Keratinocyte (primary cell): ENCODE measurements around the gene TRIML1. TPM values are rescaled to one million over a fixed set of nuclear protein-coding genes. Genes with fewer than 3 reads are reported as not detected.

Experiments
- DNase-seq: peaks from one replicate; pipeline ENCODE4 v3.0.0-alpha.2; 2011; ENCODE audit warnings: low read depth, missing footprints, low spot score
- FAIRE-seq: peaks from 2 replicates; lab custom pipeline; 2011; peaks lifted over from hg19 to GRCh38; lab: Jason Lieb, UNC
- H2AFZ ChIP-seq: 2 replicates; pipeline ENCODE4 v1.6.0; 2012; ENCODE audit warnings: low read length, control low read depth, inconsistent platforms; ENCODE audit not compliant: control insufficient read depth
- H3K27ac ChIP-seq: 2 replicates; pipeline ENCODE4 v1.5.1; 2011; ENCODE audit warnings: low read length; ENCODE audit not compliant: control insufficient read depth, insufficient read depth
- H3K27me3 ChIP-seq: 3 replicates; pipeline ENCODE4 v1.6.0; 2011; ENCODE audit warnings: low read length; ENCODE audit not compliant: control insufficient read depth, insufficient read depth; ENCODE audit errors: extremely low read depth
- H3K36me3 ChIP-seq, 2 experiments: 2 replicates in 1 of 2; 3 replicates in 1 of 2; pipeline ENCODE4 v1.5.1; 2011; ENCODE audit warnings: low read length in 2 of 2, mild to moderate bottlenecking in 1 of 2; ENCODE audit not compliant: control insufficient read depth in 2 of 2, insufficient read depth in 2 of 2; ENCODE audit errors: extremely low read depth in 1 of 2
- H3K4me1 ChIP-seq: 3 replicates; pipeline ENCODE4 v1.5.1; 2011; ENCODE audit warnings: low read length; ENCODE audit not compliant: control insufficient read depth, insufficient read depth; ENCODE audit errors: extremely low read depth
- H3K4me2 ChIP-seq: 3 replicates; pipeline ENCODE4 v1.6.0; 2011; ENCODE audit warnings: low read depth, low read length; ENCODE audit not compliant: control insufficient read depth, insufficient read depth; ENCODE audit errors: extremely low read depth
- H3K4me3 ChIP-seq, 3 experiments: fragments of 200-600 bp in 1 of 3; sonication (generic) in 1 of 3; 2 replicates in 2 of 3; 3 replicates in 1 of 3; pipeline ENCODE4 v1.5.1; 2011 to 2016; ENCODE audit warnings: low read length in 3 of 3, mild to moderate bottlenecking in 3 of 3, control low read depth in 2 of 3, inconsistent platforms in 1 of 3, low read depth in 1 of 3, mixed read lengths in 1 of 3, mixed run types in 1 of 3, moderate library complexity in 1 of 3; ENCODE audit not compliant: control insufficient read depth in 2 of 3, insufficient read depth in 2 of 3; ENCODE audit errors: extremely low read depth in 1 of 3
- H3K79me2 ChIP-seq: 2 replicates; pipeline ENCODE4 v1.6.0; 2012; ENCODE audit warnings: low read length; ENCODE audit not compliant: control insufficient read depth, insufficient read depth
- H3K9ac ChIP-seq: 3 replicates; pipeline ENCODE4 v1.6.0; 2011; ENCODE audit warnings: low read length; ENCODE audit not compliant: control insufficient read depth, insufficient read depth; ENCODE audit errors: extremely low read depth
- H3K9me1 ChIP-seq: 3 replicates; pipeline ENCODE4 v1.6.0; 2011; ENCODE audit warnings: low read length; ENCODE audit not compliant: control insufficient read depth, insufficient read depth; ENCODE audit errors: extremely low read depth
- H3K9me3 ChIP-seq: 2 replicates; pipeline ENCODE4 v1.5.1; 2012; ENCODE audit warnings: low read depth, low read length; ENCODE audit not compliant: control insufficient read depth
- H4K20me1 ChIP-seq: 3 replicates; pipeline ENCODE4 v1.6.0; 2011; ENCODE audit warnings: low read length; ENCODE audit not compliant: control insufficient read depth, insufficient read depth; ENCODE audit errors: extremely low read depth
- CTCF ChIP-seq, 3 experiments: IDR thresholded peaks in 1 of 3; conservative IDR thresholded peaks in 1 of 3; optimal IDR thresholded peaks in 1 of 3; 2 replicates in 2 of 3; 3 replicates in 1 of 3; pipeline versions ENCODE3 to v1.5.1; 2011; ENCODE audit warnings: low read length in 3 of 3, mild to moderate bottlenecking in 3 of 3, moderate library complexity in 2 of 3, control low read depth in 1 of 3, inconsistent platforms in 1 of 3; ENCODE audit not compliant: insufficient read depth in 2 of 3; ENCODE audit errors: extremely low read depth in 1 of 3
- EZH2 ChIP-seq: IDR thresholded peaks from one replicate; pipeline ENCODE4 v1.6.1; 2012; ENCODE audit warnings: inconsistent platforms, mild to moderate bottlenecking, low read length, moderate library complexity
- dilution Hi-C: fragments of 300-500 bp; cut with MboI; formaldehyde crosslinking; loops from one replicate; pipeline ENCODE4 v1.7.0; 2020; ENCODE audit warnings: low sequenced_read_pairs; ENCODE audit not compliant: extremely low pct_ligation_motif_present
- polyA plus RNA-seq, 5 experiments: library from polyadenylated mRNA; depleted of rRNA in 3 of 5; stranded (reverse) in 3 of 5; stranded (forward) in 1 of 5; unstranded in 1 of 5; fragments of >200 nt; gene quantifications; 1 replicate in 1 of 5; 2 replicates in 3 of 5; 3 replicates in 1 of 5; pipeline versions ENCODE4 v1.2.1 to v1.2.3, GENCODE V29; 2011 to 2012; ENCODE audit warnings: missing spikeins in 2 of 5, low read depth in 1 of 5, low replicate concordance in 1 of 5

The TRIML1 gene
- polyA plus RNA-seq, 1 donor (not counting 4 experiments of a cell fraction or from before 2014, with no cell fraction given) = not detected

GRCh38 chr4:188139671-188140070 is 430 bp downstream of the TRIML1 start:
- H3K79me2 ChIP-seq = no peaks in the 10 kb centered on the region
- no peaks in the 10 kb centered on the region for H3K27me3 ChIP-seq
- dilution Hi-C loops = no loop called here
- H3K9me3 ChIP-seq = no peaks in the 10 kb centered on the region
- no peaks in the 10 kb centered on the region for H3K36me3 ChIP-seq
- H3K4me2 ChIP-seq = no peak overlapping the region
- H3K27ac ChIP-seq = no peak overlapping the region
- no peak overlapping the region for H3K4me3 ChIP-seq
- TF ChIP-seq CTCF (optimal IDR thresholded peaks at IDR 0.05 in 1 of 3, IDR thresholded peaks at IDR 0.05 in 1 of 3, conservative IDR thresholded peaks at IDR 0.05 in 1 of 3; ENCODE audit: extremely low read depth in 1 of 3, insufficient read depth in 2 of 3, low read length in 3 of 3) (no peak), EZH2 (no peak)
- FAIRE-seq (no peak), DNase-seq (no peak)
- no peak overlapping the region for H2AFZ ChIP-seq
- H3K9me1 ChIP-seq = no peaks in the 10 kb centered on the region
- H4K20me1 ChIP-seq = no peaks in the 10 kb centered on the region
- no peak overlapping the region for H3K9ac ChIP-seq
- H3K4me1 ChIP-seq = no peaks in the 10 kb centered on the region

- Histone ChIP-seq H3K9ac (no peak overlapping the region), H3K4me3 (no peak overlapping the region), H3K27ac (no peak overlapping the region), H3K4me2 (no peak overlapping the region), H3K36me3 (no peaks in the 10 kb centered on the region), H3K9me1 (no peaks in the 10 kb centered on the region), H3K27me3 (no peaks in the 10 kb centered on the region), H2AFZ (no peak overlapping the region), H3K4me1 (no peaks in the 10 kb centered on the region), H3K9me3 (no peaks in the 10 kb centered on the region), H3K79me2 (no peaks in the 10 kb centered on the region), H4K20me1 (no peaks in the 10 kb centered on the region)
- FAIRE-seq = no peak
- no peak for TF ChIP-seq CTCF (optimal IDR thresholded peaks at IDR 0.05 in 1 of 3, IDR thresholded peaks at IDR 0.05 in 1 of 3, conservative IDR thresholded peaks at IDR 0.05 in 1 of 3; ENCODE audit: extremely low read depth in 1 of 3, insufficient read depth in 2 of 3, low read length in 3 of 3)
- TF ChIP-seq EZH2 = no peak
- dilution Hi-C loops = no loop called here
- DNase-seq = no peak
Measured at GRCh38 chr4:188143731-188144130, 4.5 kb downstream of the TRIML1 start.
